Cardiac fibroblast (primary cell): ENCODE data around the gene IP6K1.

Experiments used
- DNase-seq, 2 donors: peaks; one replicate each; pipeline versions ENCODE4 v3.0.0 to v3.0.0-alpha.2; 2010; ENCODE audit warnings: low read depth in 2 of 2
- H3K4me3 ChIP-seq, 2 donors: replicated peaks in 1 of 2; 1 replicate in 1 of 2; 2 replicates in 1 of 2; pipeline ENCODE4 v1.5.1; 2011; ENCODE audit warnings: low read depth in 2 of 2, low read length in 2 of 2, mild to moderate bottlenecking in 2 of 2, moderate library complexity in 1 of 2
- CTCF ChIP-seq: IDR thresholded peaks from one replicate; pipeline ENCODE4 v1.5.1; 2011; ENCODE audit warnings: low read depth, mild to moderate bottlenecking, low read length, inconsistent platforms

The IP6K1 gene

GRCh38 chr3:49681543-49681942 is 104.8 kb downstream of the IP6K1 start:
- DNase-seq = no peak
- no peak for TF ChIP-seq CTCF

GRCh38 chr3:49681232-49681522 is 105.2 kb downstream of the IP6K1 start:
- no peak for DNase-seq
- no peak overlapping the region for H3K4me3 ChIP-seq
- no peak for TF ChIP-seq CTCF

More at GRCh38 chr3:49681543-49681942, 104.8 kb downstream of the IP6K1 start:
- H3K4me3 ChIP-seq = no peak overlapping the region

- H3K4me3 ChIP-seq = no peak overlapping the region
Measured at GRCh38 chr3:49680493-49681231, 105.7 kb downstream of the IP6K1 start.

GRCh38 chr3:49675912-49676311 is 110.4 kb downstream of the IP6K1 start:
- TF ChIP-seq CTCF = no peak
- DNase-seq = no peak
- no peak overlapping the region for H3K4me3 ChIP-seq

More at GRCh38 chr3:49680493-49681231, 105.7 kb downstream of the IP6K1 start:
- no peak for DNase-seq
- no peak for TF ChIP-seq CTCF

DNA sequence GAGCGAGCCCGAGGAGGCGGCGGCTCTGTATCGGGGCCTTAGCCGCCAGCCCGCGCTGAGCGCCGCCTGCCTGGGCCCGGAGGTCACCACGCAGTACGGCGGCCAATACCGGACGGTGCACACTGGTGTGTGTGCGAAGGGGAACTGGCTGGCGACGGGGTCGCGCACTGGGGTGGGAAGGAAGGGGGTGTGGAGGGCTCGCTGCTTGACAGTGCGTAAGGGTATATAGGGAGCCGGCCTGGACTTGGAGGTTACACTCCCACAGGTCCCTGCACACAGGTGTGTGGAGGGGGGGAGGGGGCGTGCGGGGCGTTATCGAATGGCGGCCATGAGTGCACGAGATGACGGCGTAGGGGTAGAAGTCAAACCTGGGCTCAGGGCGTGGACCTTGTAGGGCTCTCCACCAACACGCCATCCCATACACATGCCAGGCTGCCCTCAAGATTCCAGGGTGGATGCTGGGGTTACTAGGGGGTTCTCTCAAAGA is 111.8 kb downstream of the IP6K1 start:
- no peak for TF ChIP-seq CTCF
- H3K4me3 ChIP-seq = peak overlapping the region; percentile 76 to 88
- DNase-seq = no peak
